Astrocyte (in vitro differentiated cells and primary cell): ENCODE data around the gene DPCD. TPM values are rescaled to one million over a fixed set of nuclear protein-coding genes. Genes with fewer than 3 reads are reported as not detected.

Experiments
- DNase-seq: peaks from one replicate; pipeline ENCODE4 v3.0.0-alpha.2; 2010; ENCODE audit warnings: low read depth
- FAIRE-seq: peaks from 2 replicates; lab custom pipeline; 2011; peaks lifted over from hg19 to GRCh38; lab: Jason Lieb, UNC
- H2AFZ ChIP-seq: 2 replicates; pipeline ENCODE4 v1.6.0; 2012; ENCODE audit warnings: low read depth, low read length, inconsistent platforms
- H3K27ac ChIP-seq: 2 replicates; pipeline ENCODE4 v1.5.1; 2011; ENCODE audit warnings: low read depth, low read length, inconsistent platforms
- H3K27me3 ChIP-seq: 2 replicates; pipeline ENCODE4 v1.6.0; 2011; ENCODE audit warnings: low read length, inconsistent platforms; ENCODE audit not compliant: insufficient read depth
- H3K36me3 ChIP-seq: 2 replicates; pipeline ENCODE4 v1.5.1; 2011; ENCODE audit warnings: low read length, inconsistent platforms; ENCODE audit not compliant: insufficient read depth
- H3K4me1 ChIP-seq: 2 replicates; pipeline ENCODE4 v1.5.1; 2011; ENCODE audit warnings: low read length, inconsistent platforms; ENCODE audit not compliant: insufficient read depth
- H3K4me2 ChIP-seq: 2 replicates; pipeline ENCODE4 v1.6.0; 2012; ENCODE audit warnings: low read length, inconsistent platforms
- H3K4me3 ChIP-seq: 2 replicates; pipeline ENCODE4 v1.5.1; 2011; ENCODE audit warnings: low read depth, mild to moderate bottlenecking, low read length, inconsistent platforms; ENCODE audit not compliant: insufficient read depth
- H3K79me2 ChIP-seq: 2 replicates; pipeline ENCODE4 v1.6.0; 2012; ENCODE audit warnings: mild to moderate bottlenecking, low read length, inconsistent platforms; ENCODE audit not compliant: insufficient read depth
- H3K9ac ChIP-seq: 2 replicates; pipeline ENCODE4 v1.6.0; 2012; ENCODE audit warnings: mild to moderate bottlenecking, low read length, inconsistent platforms
- H3K9me3 ChIP-seq: 2 replicates; pipeline ENCODE4 v1.5.1; 2012; ENCODE audit warnings: low read depth, mild to moderate bottlenecking, low read length, inconsistent platforms; ENCODE audit not compliant: insufficient read depth
- H4K20me1 ChIP-seq: 2 replicates; pipeline ENCODE4 v1.6.0; 2012; ENCODE audit warnings: low read length, inconsistent platforms; ENCODE audit not compliant: insufficient read depth
- H3K27ac Mint-ChIP-seq: one replicate; pipeline ENCODE4 v1.8.0; 2021; ENCODE audit warnings: mild to moderate bottlenecking, mixed read lengths; ENCODE audit not compliant: unreplicated experiment
- H3K27me3 Mint-ChIP-seq: one replicate; pipeline ENCODE4 v1.8.0; 2021; ENCODE audit warnings: low read depth, mixed read lengths; ENCODE audit not compliant: unreplicated experiment
- H3K36me3 Mint-ChIP-seq: one replicate; pipeline ENCODE4 v1.8.0; 2021; ENCODE audit warnings: low read depth, mixed read lengths; ENCODE audit not compliant: unreplicated experiment
- H3K4me1 Mint-ChIP-seq: one replicate; pipeline ENCODE4 v1.8.0; 2021; ENCODE audit warnings: low read depth, mixed read lengths; ENCODE audit not compliant: unreplicated experiment
- H3K4me3 Mint-ChIP-seq: one replicate; pipeline ENCODE4 v1.8.0; 2021; ENCODE audit warnings: mild to moderate bottlenecking, moderate library complexity, mixed read lengths; ENCODE audit not compliant: unreplicated experiment
- H3K9me3 Mint-ChIP-seq: one replicate; pipeline ENCODE4 v1.8.0; 2021; ENCODE audit warnings: mild to moderate bottlenecking, mixed read lengths; ENCODE audit not compliant: unreplicated experiment
- CTCF ChIP-seq: IDR thresholded peaks from 2 replicates; pipeline ENCODE4 v1.5.1; 2011; ENCODE audit warnings: low read depth, mild to moderate bottlenecking, inconsistent platforms, low read length, moderate library complexity; ENCODE audit not compliant: insufficient read depth
- EZH2 ChIP-seq: IDR thresholded peaks from 2 replicates; pipeline ENCODE4 v1.6.1; 2012; ENCODE audit warnings: mild to moderate bottlenecking, low read length, inconsistent platforms; ENCODE audit not compliant: insufficient read depth
- total RNA-seq: library from RNA; stranded (reverse); gene quantifications from 2 replicates; pipeline ENCODE4 v1.2.1, GENCODE V29; 2021

DPCD gene
- total RNA-seq, 1 donor from 2014 or later, result 39.4 TPM

- H2AFZ ChIP-seq, result no peak overlapping the region
- no peak overlapping the region for H3K27ac Mint-ChIP-seq
- peaks cover 26% of the 10 kb centered on the region for H3K27me3 Mint-ChIP-seq
- H3K36me3 Mint-ChIP-seq, result peaks cover 10% of the 10 kb centered on the region
- H3K36me3 ChIP-seq, result no peaks in the 10 kb centered on the region
- H3K4me3 Mint-ChIP-seq, result no peak overlapping the region
- no peak overlapping the region for H3K9ac ChIP-seq
- H3K4me1 ChIP-seq, result peaks cover 11% of the 10 kb centered on the region
- H3K4me3 ChIP-seq, result no peak overlapping the region
- H4K20me1 ChIP-seq, result no peaks in the 10 kb centered on the region
- H3K79me2 ChIP-seq, result no peaks in the 10 kb centered on the region
- peaks cover 4% of the 10 kb centered on the region for H3K27me3 ChIP-seq
- no peak overlapping the region for H3K4me2 ChIP-seq
- no peak overlapping the region for H3K27ac ChIP-seq
- H3K9me3 ChIP-seq, result peaks cover 8% of the 10 kb centered on the region
- H3K9me3 Mint-ChIP-seq, result peaks cover 8% of the 10 kb centered on the region
- TF ChIP-seq CTCF (no peak), EZH2 (no peak)
- no peaks in the 10 kb centered on the region for H3K4me1 Mint-ChIP-seq
- DNase-seq (no peak), FAIRE-seq (no peak)
Observed at GRCh38 chr10:101573885-101574753, 14.0 kb upstream of the DPCD start.

GRCh38 chr10:101575091-101575490 is 13.0 kb upstream of the DPCD start:
- no peaks in the 10 kb centered on the region for H3K79me2 ChIP-seq
- H2AFZ ChIP-seq, result no peak overlapping the region
- FAIRE-seq (no peak), DNase-seq (no peak)
- Mint-ChIP-seq H3K4me3 (no peak overlapping the region), H3K4me1 (no peaks in the 10 kb centered on the region), H3K36me3 (peaks cover 13% of the 10 kb centered on the region), H3K27ac (no peak overlapping the region), H3K27me3 (peaks cover 19% of the 10 kb centered on the region), H3K9me3 (peaks cover 8% of the 10 kb centered on the region)
- TF ChIP-seq CTCF (no peak), EZH2 (no peak)
- H3K27ac ChIP-seq, result no peak overlapping the region
- peaks cover 6% of the 10 kb centered on the region for H3K4me1 ChIP-seq
- H3K4me3 ChIP-seq, result no peak overlapping the region
- no peaks in the 10 kb centered on the region for H3K36me3 ChIP-seq
- no peak overlapping the region for H3K9ac ChIP-seq
- no peaks in the 10 kb centered on the region for H4K20me1 ChIP-seq
- no peaks in the 10 kb centered on the region for H3K27me3 ChIP-seq
- peaks cover 8% of the 10 kb centered on the region for H3K9me3 ChIP-seq
- H3K4me2 ChIP-seq, result no peak overlapping the region
